Mammary epithelial cell (primary cell): ENCODE measurements around the gene MSMB.

Source experiments
- CTCF ChIP-seq, 2 donors: IDR thresholded peaks in 1 of 2; conservative IDR thresholded peaks in 1 of 2; 2 replicates each; pipeline ENCODE4 v1.5.1; 2011 to 2012; ENCODE audit warnings: inconsistent platforms in 2 of 2, low read length in 2 of 2, mild to moderate bottlenecking in 2 of 2, control low read depth in 1 of 2, low read depth in 1 of 2; ENCODE audit not compliant: insufficient read depth in 1 of 2; ENCODE audit errors: extremely low read depth in 1 of 2
- EZH2 ChIP-seq: IDR thresholded peaks from 2 replicates; pipeline ENCODE4 v1.6.1; 2012; ENCODE audit warnings: low read length, inconsistent platforms, borderline replicate concordance

DNA sequence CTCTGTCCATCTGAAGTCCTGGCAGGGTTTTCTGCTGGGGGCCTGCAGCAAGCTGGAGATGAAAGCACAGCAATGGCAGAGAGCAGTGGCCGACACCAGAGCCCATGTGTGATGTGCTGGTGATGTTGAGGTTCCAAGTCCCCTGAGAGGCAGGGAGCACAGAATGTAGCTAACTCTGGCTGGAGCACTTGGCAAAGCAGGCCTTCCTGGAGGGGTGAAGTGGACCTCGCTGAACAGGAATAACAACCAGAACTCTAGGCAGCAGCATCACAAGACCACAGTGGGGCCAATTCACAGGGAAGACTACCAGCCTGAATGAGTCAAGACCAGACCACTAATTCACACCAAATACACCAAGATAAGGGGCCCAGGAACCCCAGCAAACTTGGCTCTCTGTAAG lies 22.8 kb upstream of the MSMB start:
- TF ChIP-seq CTCF (conservative IDR thresholded peaks at IDR 0.05 in 1 of 2, IDR thresholded peaks at IDR 0.05 in 1 of 2; ENCODE audit: extremely low read depth in 1 of 2, insufficient read depth in 1 of 2, low read depth in 1 of 2, low read length in 2 of 2): no peak
- TF ChIP-seq EZH2: no peak
